ENCODE data around the gene CTU2. TPM values are rescaled to one million over a fixed set of nuclear protein-coding genes. Genes with fewer than 3 reads are reported as not detected.
A peak's percentile ranks its signal among the peaks of the same experiment; 100 is the strongest.

Gene CTU2
- total RNA-seq, 2 donors from 2014 or later = 7.8 to 23.1 TPM

- Histone ChIP-seq H3K27ac (no peak overlapping the region), H3K9ac (ENCODE audit: low read depth in 2 of 2, low read length in 2 of 2) (no peak overlapping the region), H3K36me3 (no peaks in the 10 kb centered on the region), H3K4me1 (peaks cover 14% of the 10 kb centered on the region), H3K27me3 (peaks cover 7% of the 10 kb centered on the region), H3K4me3 (no peak overlapping the region), H3K9me3 (no peaks in the 10 kb centered on the region)
- no peak for DNase-seq
- intact Hi-C loops (cut with DNase I) = no loop called here
- TF ChIP-seq CTCF (IDR thresholded peaks at IDR 0.05) = no peak
Observed at GRCh38 chr16:88687676-88688012, 18.7 kb upstream of the CTU2 start.

- H3K27me3 ChIP-seq = peaks cover 7% of the 10 kb centered on the region
- no peak overlapping the region for H3K27ac ChIP-seq
- H3K36me3 ChIP-seq = no peaks in the 10 kb centered on the region
- peak; percentile 76 for DNase-seq
- H3K9ac ChIP-seq (ENCODE audit: low read depth in 2 of 2, low read length in 2 of 2) = no peak overlapping the region
- H3K9me3 ChIP-seq = no peaks in the 10 kb centered on the region
- no peak for TF ChIP-seq CTCF (IDR thresholded peaks at IDR 0.05)
- H3K4me1 ChIP-seq = peaks cover 14% of the 10 kb centered on the region
- H3K4me3 ChIP-seq = no peak overlapping the region
- intact Hi-C loops (cut with DNase I) = no loop called here
Observed at GRCh38 chr16:88688013-88688778, 18.1 kb upstream of the CTU2 start.

GRCh38 chr16:88690341-88691128, 15.8 kb upstream of the CTU2 start:
- intact Hi-C loops (cut with DNase I) = no loop called here
- no peak for TF ChIP-seq CTCF (IDR thresholded peaks at IDR 0.05)
- Histone ChIP-seq H3K27me3 (peaks cover 2% of the 10 kb centered on the region), H3K4me1 (peaks cover 14% of the 10 kb centered on the region), H3K36me3 (no peaks in the 10 kb centered on the region), H3K4me3 (no peak overlapping the region), H3K9me3 (no peaks in the 10 kb centered on the region), H3K27ac (no peak overlapping the region), H3K9ac (ENCODE audit: low read depth in 2 of 2, low read length in 2 of 2) (no peak overlapping the region)
- DNase-seq = no peak

GRCh38 chr16:88691129-88691813, 15.0 kb upstream of the CTU2 start:
- no peak overlapping the region for H3K27ac ChIP-seq
- H3K4me3 ChIP-seq = no peak overlapping the region
- H3K27me3 ChIP-seq = no peaks in the 10 kb centered on the region
- intact Hi-C loops (cut with DNase I) = no loop called here
- no peak for TF ChIP-seq CTCF (IDR thresholded peaks at IDR 0.05)
- no peaks in the 10 kb centered on the region for H3K9me3 ChIP-seq
- H3K9ac ChIP-seq (ENCODE audit: low read depth in 2 of 2, low read length in 2 of 2) = no peak overlapping the region
- no peak for DNase-seq
- H3K4me1 ChIP-seq = peaks cover 14% of the 10 kb centered on the region
- no peaks in the 10 kb centered on the region for H3K36me3 ChIP-seq

- Histone ChIP-seq H3K9ac (ENCODE audit: low read depth in 2 of 2, low read length in 2 of 2) (no peak overlapping the region), H3K27ac (no peak overlapping the region), H3K4me3 (no peak overlapping the region), H3K9me3 (no peaks in the 10 kb centered on the region), H3K36me3 (no peaks in the 10 kb centered on the region), H3K27me3 (no peaks in the 10 kb centered on the region), H3K4me1 (peaks cover 8% of the 10 kb centered on the region)
- no peak for TF ChIP-seq CTCF (IDR thresholded peaks at IDR 0.05)
- intact Hi-C loops (cut with DNase I) = no loop called here
- DNase-seq = no peak
Observed at GRCh38 chr16:88691924-88692560, 14.3 kb upstream of the CTU2 start.
